ENCODE results near the gene WASF1.
"Not testable (repeated sequence)": the region's sequence is repeated elsewhere in the genome, so short reads cannot be mapped to it uniquely, and the experiment has no call there.

The WASF1 gene

GRCh38 chr6:110083875-110084585 is 95.4 kb downstream of the WASF1 start:
- no peaks in the 10 kb centered on the region for H4K20me1 ChIP-seq (ENCODE audit: insufficient read depth, low read length)
- H3K4me1 ChIP-seq (ENCODE audit: low read length), result no peaks in the 10 kb centered on the region
- no peaks in the 10 kb centered on the region for H3K9me3 ChIP-seq (ENCODE audit: insufficient read depth, low read length)
- H3K4me3 ChIP-seq (ENCODE audit: low read length), result no peak overlapping the region
- TF ChIP-seq CTCF (IDR thresholded peaks at IDR 0.05; ENCODE audit: low read depth, low read length) (no peak), EZH2phosphoT487 (IDR thresholded peaks at IDR 0.05; ENCODE audit: low read depth) (no peak)
- H3K27ac ChIP-seq (ENCODE audit: low read length), result no peak overlapping the region
- no peaks in the 10 kb centered on the region for H3K27me3 ChIP-seq (ENCODE audit: low read depth, low read length)
- no peak overlapping the region for H3K9ac ChIP-seq (ENCODE audit: low read length)
- H3K36me3 ChIP-seq (replicated peaks; ENCODE audit: low read depth, low read length), result no peaks in the 10 kb centered on the region
- H3K4me2 ChIP-seq (ENCODE audit: low read length), result no peak overlapping the region
- H2AFZ ChIP-seq (ENCODE audit: low read depth, low read length), result no peak overlapping the region
- no peaks in the 10 kb centered on the region for H3K79me2 ChIP-seq (ENCODE audit: low read length)

- H3K9ac ChIP-seq (ENCODE audit: low read length), result no peak overlapping the region
- no peaks in the 10 kb centered on the region for H3K79me2 ChIP-seq (ENCODE audit: low read length)
- peaks cover 8% of the 10 kb centered on the region for H3K4me1 ChIP-seq (ENCODE audit: low read length)
- H3K4me3 ChIP-seq (ENCODE audit: low read length), result no peak overlapping the region
- no peaks in the 10 kb centered on the region for H3K27me3 ChIP-seq (ENCODE audit: low read depth, low read length)
- no peak overlapping the region for H3K4me2 ChIP-seq (ENCODE audit: low read length)
- TF ChIP-seq CTCF (IDR thresholded peaks at IDR 0.05; ENCODE audit: low read depth, low read length) (no peak), EZH2phosphoT487 (IDR thresholded peaks at IDR 0.05; ENCODE audit: low read depth) (no peak)
- H3K36me3 ChIP-seq (replicated peaks; ENCODE audit: low read depth, low read length), result no peaks in the 10 kb centered on the region
- H4K20me1 ChIP-seq (ENCODE audit: insufficient read depth, low read length), result no peaks in the 10 kb centered on the region
- H3K27ac ChIP-seq (ENCODE audit: low read length), result no peak overlapping the region
- H3K9me3 ChIP-seq (ENCODE audit: insufficient read depth, low read length), result no peaks in the 10 kb centered on the region
- H2AFZ ChIP-seq (ENCODE audit: low read depth, low read length), result no peak overlapping the region
Measured at GRCh38 chr6:110075406-110075805, 104.1 kb downstream of the WASF1 start.

- H3K9me3 ChIP-seq (ENCODE audit: insufficient read depth, low read length); H4K20me1 ChIP-seq (ENCODE audit: insufficient read depth, low read length); H3K36me3 ChIP-seq (replicated peaks; ENCODE audit: low read depth, low read length): not testable (repeated sequence)
Measured at GRCh38 chr6:110073474-110073873, 106.0 kb downstream of the WASF1 start.

GRCh38 chr6:110068592-110068967 is 110.9 kb downstream of the WASF1 start:
- no peak overlapping the region for H2AFZ ChIP-seq (ENCODE audit: low read depth, low read length)
- no peaks in the 10 kb centered on the region for H3K4me1 ChIP-seq (ENCODE audit: low read length)
- H3K27ac ChIP-seq (ENCODE audit: low read length), result no peak overlapping the region
- H3K36me3 ChIP-seq (replicated peaks; ENCODE audit: low read depth, low read length), result no peaks in the 10 kb centered on the region
- no peak overlapping the region for H3K9ac ChIP-seq (ENCODE audit: low read length)
- no peaks in the 10 kb centered on the region for H3K27me3 ChIP-seq (ENCODE audit: low read depth, low read length)
- no peak overlapping the region for H3K4me2 ChIP-seq (ENCODE audit: low read length)
- H4K20me1 ChIP-seq (ENCODE audit: insufficient read depth, low read length), result no peaks in the 10 kb centered on the region
- H3K9me3 ChIP-seq (ENCODE audit: insufficient read depth, low read length), result no peaks in the 10 kb centered on the region
- no peaks in the 10 kb centered on the region for H3K79me2 ChIP-seq (ENCODE audit: low read length)
- TF ChIP-seq EZH2phosphoT487 (IDR thresholded peaks at IDR 0.05; ENCODE audit: low read depth), result no peak
- no peak for TF ChIP-seq CTCF (IDR thresholded peaks at IDR 0.05; ENCODE audit: low read depth, low read length)
- no peak overlapping the region for H3K4me3 ChIP-seq (ENCODE audit: low read length)

More at GRCh38 chr6:110073474-110073873, 106.0 kb downstream of the WASF1 start:
- not testable (repeated sequence) for H3K4me1 ChIP-seq (ENCODE audit: low read length); H3K9ac ChIP-seq (ENCODE audit: low read length); H3K79me2 ChIP-seq (ENCODE audit: low read length); H3K4me2 ChIP-seq (ENCODE audit: low read length); H3K4me3 ChIP-seq (ENCODE audit: low read length); H3K27ac ChIP-seq (ENCODE audit: low read length); H3K27me3 ChIP-seq (ENCODE audit: low read depth, low read length); H2AFZ ChIP-seq (ENCODE audit: low read depth, low read length)
